Hepatocyte (in vitro differentiated cells): Measurements from ENCODE around the gene FAM124A. TPM values are rescaled to one million over a fixed set of nuclear protein-coding genes. Genes with fewer than 3 reads are reported as not detected.

Experiments
- DNase-seq: peaks from one replicate; pipeline ENCODE4 v3.0.0-alpha.2; 2016; ENCODE audit warnings: low spot score
- H2AFZ ChIP-seq: fragments of 200-600 bp; sonication (generic); 2 replicates; pipeline ENCODE4 v1.6.0; 2016; ENCODE audit warnings: antibody characterized with exemption, mild to moderate bottlenecking
- H3K27ac ChIP-seq: fragments of 200-600 bp; sonication (generic); 2 replicates; pipeline ENCODE4 v1.5.1; 2016; ENCODE audit warnings: mild to moderate bottlenecking
- H3K27me3 ChIP-seq: fragments of 200-600 bp; sonication (generic); 2 replicates; pipeline ENCODE4 v1.6.1; 2016
- H3K36me3 ChIP-seq: fragments of 200-600 bp; sonication (generic); replicated peaks from 2 replicates; pipeline ENCODE4 v1.5.1; 2016; ENCODE audit warnings: low read depth; ENCODE audit not compliant: insufficient read depth
- H3K4me1 ChIP-seq: fragments of 200-600 bp; sonication (generic); 2 replicates; pipeline ENCODE4 v1.5.1; 2016; ENCODE audit warnings: mild to moderate bottlenecking, moderate library complexity; ENCODE audit not compliant: insufficient read depth
- H3K4me2 ChIP-seq: fragments of 200-600 bp; sonication (generic); 2 replicates; pipeline ENCODE4 v1.6.0; 2016
- H3K4me3 ChIP-seq: fragments of 200-600 bp; sonication (generic); 2 replicates; pipeline ENCODE4 v1.5.1; 2016; ENCODE audit warnings: mild to moderate bottlenecking
- H3K79me2 ChIP-seq: fragments of 200-600 bp; sonication (generic); 2 replicates; pipeline ENCODE4 v1.6.0; 2017; ENCODE audit warnings: mild to moderate bottlenecking
- H3K9me2 ChIP-seq: fragments of 200-600 bp; sonication (generic); replicated peaks from 2 replicates; pipeline ENCODE4 v1.6.0; 2017; ENCODE audit warnings: mild to moderate bottlenecking; ENCODE audit not compliant: insufficient read depth
- H3K9me3 ChIP-seq: fragments of 200-600 bp; sonication (generic); 2 replicates; pipeline ENCODE4 v1.5.1; 2016; ENCODE audit warnings: low read depth, mild to moderate bottlenecking
- H4K20me1 ChIP-seq: fragments of 200-600 bp; sonication (generic); 2 replicates; pipeline ENCODE4 v1.6.0; 2016; ENCODE audit warnings: mild to moderate bottlenecking; ENCODE audit not compliant: insufficient read depth, poor library complexity, severe bottlenecking
- CTCF ChIP-seq: fragments of 200-600 bp; sonication (generic); IDR thresholded peaks from 2 replicates; pipeline ENCODE4 v1.5.1; 2016; ENCODE audit warnings: antibody characterized with exemption, mild to moderate bottlenecking; ENCODE audit not compliant: poor library complexity
- EZH2 ChIP-seq: fragments of 200-600 bp; sonication (generic); IDR thresholded peaks from 2 replicates; pipeline ENCODE4 v1.6.1; 2016; ENCODE audit warnings: antibody characterized with exemption, mild to moderate bottlenecking, borderline replicate concordance
- EZH2phosphoT487 ChIP-seq: fragments of 200-600 bp; sonication (generic); IDR thresholded peaks from one replicate; pipeline ENCODE4 v1.6.1; 2018; ENCODE audit warnings: antibody characterized with exemption, mild to moderate bottlenecking, low read depth, moderate library complexity; ENCODE audit not compliant: unreplicated experiment, severe bottlenecking
- WGBS: methylation state at CpG from one replicate; pipeline ENCODE4 v1.1.6; 2016; ENCODE audit warnings: low lambda C conversion rate; ENCODE audit errors: missing lambda C conversion rate; 5-methylcytosine and 5-hydroxymethylcytosine counted together
- polyA plus RNA-seq: library from polyadenylated mRNA; unstranded; fragments of >200 nt; fragmentation: Nextera tagmentation; extraction: Ambion mirVana; gene quantifications from 2 replicates; pipeline ENCODE4 v1.2.1, GENCODE V29; 2016
- total RNA-seq: library from RNA; depleted of rRNA; stranded (reverse); fragments of >200 nt; gene quantifications from 2 replicates; pipeline ENCODE4 v1.2.3, GENCODE V29; 2014

Gene FAM124A
- total and polyA plus RNA-seq, 2 experiments from 2014 or later: 0.60 to 1.7 TPM

- TF ChIP-seq EZH2phosphoT487 (no peak), EZH2 (no peak), CTCF (no peak)
- Histone ChIP-seq H3K4me3 (no peak overlapping the region), H3K4me1 (no peaks in the 10 kb centered on the region), H3K9me2 (no peaks in the 10 kb centered on the region), H2AFZ (no peak overlapping the region), H3K27ac (no peak overlapping the region), H3K27me3 (peaks cover 40% of the 10 kb centered on the region), H3K4me2 (peak overlapping the region; percentile 51), H3K36me3 (no peaks in the 10 kb centered on the region), H4K20me1 (no peaks in the 10 kb centered on the region), H3K79me2 (no peaks in the 10 kb centered on the region), H3K9me3 (no peaks in the 10 kb centered on the region)
- peak; percentile 41 for DNase-seq
- 56% methylated on average over 8 of the region's 8 CpGs for WGBS
Measured at GRCh38 chr13:51230477-51231105, 8.4 kb downstream of the FAM124A start.

GRCh38 chr13:51231456-51231855 lies 9.3 kb downstream of the FAM124A start:
- Histone ChIP-seq H3K4me1 (no peaks in the 10 kb centered on the region), H3K4me2 (no peak overlapping the region), H3K27me3 (peaks cover 35% of the 10 kb centered on the region), H3K9me3 (no peaks in the 10 kb centered on the region), H3K36me3 (no peaks in the 10 kb centered on the region), H2AFZ (no peak overlapping the region), H3K79me2 (no peaks in the 10 kb centered on the region), H3K27ac (no peak overlapping the region), H3K9me2 (no peaks in the 10 kb centered on the region), H3K4me3 (no peak overlapping the region), H4K20me1 (no peaks in the 10 kb centered on the region)
- no peak for DNase-seq
- 96% methylated on average over 2 of the region's 2 CpGs for WGBS
- TF ChIP-seq EZH2 (no peak), CTCF (no peak), EZH2phosphoT487 (no peak)

- no peak overlapping the region for H3K4me2 ChIP-seq
- H3K27me3 ChIP-seq: peaks cover 27% of the 10 kb centered on the region
- no peaks in the 10 kb centered on the region for H3K9me3 ChIP-seq
- no peaks in the 10 kb centered on the region for H4K20me1 ChIP-seq
- H3K27ac ChIP-seq: no peak overlapping the region
- no peaks in the 10 kb centered on the region for H3K36me3 ChIP-seq
- H3K4me3 ChIP-seq: no peak overlapping the region
- H3K79me2 ChIP-seq: no peaks in the 10 kb centered on the region
- no peaks in the 10 kb centered on the region for H3K9me2 ChIP-seq
- no peaks in the 10 kb centered on the region for H3K4me1 ChIP-seq
- TF ChIP-seq EZH2phosphoT487 (no peak), EZH2 (no peak), CTCF (no peak)
- no peak for DNase-seq
- no peak overlapping the region for H2AFZ ChIP-seq
Measured at GRCh38 chr13:51232328-51232727, 10.1 kb downstream of the FAM124A start.
